ENCODE measurements around the gene SCGB1C1. TPM values are rescaled to one million over a fixed set of nuclear protein-coding genes. Genes with fewer than 3 reads are reported as not detected.

Gene SCGB1C1
- total RNA-seq, result not detected in 2 replicates

GRCh38 chr11:192674-193128 lies at the start of gene SCGB1C1:
Gene SCGB1C1 (plus strand): TSS chr11:193078. CDS start chr11:193100, 22 bp downstream.

GRCh38 chr11:207208-207862 lies 14.5 kb downstream of the SCGB1C1 start, which contains the start of the genes BET1L and RIC8A:
Gene BET1L (minus strand): TSS chr11:207399. CDS start chr11:207321, 78 bp downstream.
Gene RIC8A (plus strand): TSS chr11:207708. CDS start chr11:208855, 1,147 bp downstream.

GRCh38 chr11:235997-236773 lies 43.3 kb downstream of the SCGB1C1 start, which contains the start of gene SIRT3:
Gene SIRT3 (minus strand): TSS chr11:236342. CDS start chr11:236328, 14 bp downstream.

GRCh38 chr11:236774-237767 lies 44.2 kb downstream of the SCGB1C1 start, which contains the start of gene PSMD13:
Gene PSMD13 (plus strand): TSS chr11:236976. CDS start chr11:237050, 74 bp downstream.

Other genes starting within 250 kb of the SCGB1C1 start
- 14.0 and 14.5 TPM in 2 replicates for gene BET1L, start 14.3 kb downstream of the SCGB1C1 start, total RNA-seq
- gene RIC8A, start 14.6 kb downstream of the SCGB1C1 start, total RNA-seq, result 104 and 149 TPM in 2 replicates
- gene SIRT3, start 43.3 kb downstream of the SCGB1C1 start, total RNA-seq, result 4.1 and 5.5 TPM in 2 replicates
- 129 and 161 TPM in 2 replicates for gene PSMD13, start 43.9 kb downstream of the SCGB1C1 start, total RNA-seq
- gene NLRP6, start 85.3 kb downstream of the SCGB1C1 start, total RNA-seq, result not detected in 2 replicates
- gene PGGHG, start 96.0 kb downstream of the SCGB1C1 start, total RNA-seq, result 1.9 and 9.6 TPM in 2 replicates
- not detected in 2 replicates for gene IFITM5, start 106.4 kb downstream of the SCGB1C1 start, total RNA-seq
- 2.3 and 7.2 TPM in 2 replicates for gene IFITM2, start 114.7 kb downstream of the SCGB1C1 start, total RNA-seq
- 0.43 and 7.5 TPM in 2 replicates for gene IFITM1, start 121.0 kb downstream of the SCGB1C1 start, total RNA-seq
- gene IFITM3, start 127.8 kb downstream of the SCGB1C1 start, total RNA-seq, result 12.6 and 25.1 TPM in 2 replicates
- 27.3 and 29.4 TPM in 2 replicates for gene B4GALNT4, start 176.4 kb downstream of the SCGB1C1 start, total RNA-seq
- gene PKP3, start 201.1 kb downstream of the SCGB1C1 start, total RNA-seq, result 290 and 382 TPM in 2 replicates
- 16.9 and 26.4 TPM in 2 replicates for gene SIGIRR, start 221.9 kb downstream of the SCGB1C1 start, total RNA-seq
- gene ANO9, start 248.9 kb downstream of the SCGB1C1 start, total RNA-seq, result 7.7 and 16.4 TPM in 2 replicates

Measured in tracheal epithelial cell (primary cell).